GM11168 (cell line): ENCODE data around the gene JCAD.
"Not testable (repeated sequence)": the region's sequence is repeated elsewhere in the genome, so short reads cannot be mapped to it uniquely, and the experiment has no call there.

ENCODE experiments used
- in situ Hi-C: fragments of 300-500 bp; cut with MboI; formaldehyde crosslinking; loops from one replicate; pipeline ENCODE4 v1.12.0; 2022; ENCODE audit warnings: low sequenced_read_pairs; ENCODE audit not compliant: unreplicated experiment

JCAD gene

GRCh38 chr10:30059209-30060107, at the start of gene JCAD:
JCAD (minus strand) TSS chr10:30059586; CDS start chr10:30047812, 11,774 bp downstream.
- in situ Hi-C loops, result no loop called here

- in situ Hi-C loops, result no loop called here
These were observed 47.6 kb upstream of the JCAD start for GRCh38 chr10:30106987-30107386.

- in situ Hi-C loops, result no loop called here
These were observed 44.4 kb upstream of the JCAD start for GRCh38 chr10:30103595-30104320.

GRCh38 chr10:30099706-30100105, 40.3 kb upstream of the JCAD start:
- in situ Hi-C loops, result not testable (repeated sequence)

GRCh38 chr10:30099101-30099500, 39.7 kb upstream of the JCAD start:
- in situ Hi-C loops, result no loop called here

GRCh38 chr10:30098629-30099028, 39.2 kb upstream of the JCAD start:
- in situ Hi-C loops, result no loop called here

GRCh38 chr10:30096564-30096963, 37.2 kb upstream of the JCAD start:
- in situ Hi-C loops, result no loop called here

GRCh38 chr10:30095631-30096422, 36.4 kb upstream of the JCAD start:
- in situ Hi-C loops, result no loop called here

GRCh38 chr10:30094601-30095000, 35.2 kb upstream of the JCAD start:
- in situ Hi-C loops, result no loop called here

- in situ Hi-C loops, result no loop called here
These were observed 34.0 kb upstream of the JCAD start for GRCh38 chr10:30093303-30093950.

- in situ Hi-C loops, result no loop called here
These were observed 32.9 kb upstream of the JCAD start for GRCh38 chr10:30092151-30092790.

GRCh38 chr10:30091136-30091535, 31.8 kb upstream of the JCAD start:
- in situ Hi-C loops, result no loop called here

GRCh38 chr10:30088178-30088577, 28.8 kb upstream of the JCAD start:
- in situ Hi-C loops, result no loop called here

- in situ Hi-C loops, result no loop called here
These were observed 24.5 kb upstream of the JCAD start for GRCh38 chr10:30083934-30084333.

GRCh38 chr10:30081182-30081581, 21.8 kb upstream of the JCAD start:
- in situ Hi-C loops, result no loop called here

GRCh38 chr10:30080161-30080560, 20.8 kb upstream of the JCAD start:
- in situ Hi-C loops, result no loop called here

- in situ Hi-C loops, result no loop called here
These were observed 20.0 kb upstream of the JCAD start for GRCh38 chr10:30079408-30079807.

GRCh38 chr10:30075481-30075880, 16.1 kb upstream of the JCAD start:
- in situ Hi-C loops, result no loop called here

GRCh38 chr10:30074933-30075332, 15.5 kb upstream of the JCAD start:
- in situ Hi-C loops, result no loop called here

- in situ Hi-C loops, result no loop called here
These were observed 14.7 kb upstream of the JCAD start for GRCh38 chr10:30074090-30074489.
